HG03460 (cell line): ENCODE measurements around the gene TBC1D10B.
"Not testable (repeated sequence)": the region's sequence is repeated elsewhere in the genome, so short reads cannot be mapped to it uniquely, and the experiment has no call there.

Experiments
- ATAC-seq: cut with Tn5 transposase; IDR thresholded peaks from one replicate; pipeline ENCODE4 v1.9.1; 2021; ENCODE audit not compliant: unreplicated experiment

TBC1D10B gene

GRCh38 chr16:30337964-30338357 is 32.3 kb downstream of the TBC1D10B start:
- ATAC-seq: not testable (repeated sequence)

GRCh38 chr16:30335598-30336474 is 34.5 kb downstream of the TBC1D10B start:
- peak; percentile 21 for ATAC-seq

- peak; percentile 57 for ATAC-seq
Observed at GRCh38 chr16:30335028-30335597, 35.2 kb downstream of the TBC1D10B start.

GRCh38 chr16:30334473-30334989 is 35.8 kb downstream of the TBC1D10B start:
- peak; percentile 78 for ATAC-seq

GRCh38 chr16:30324220-30324619 is 46.1 kb downstream of the TBC1D10B start:
- not testable (repeated sequence) for ATAC-seq

- not testable (repeated sequence) for ATAC-seq
Observed at GRCh38 chr16:30318647-30319046, 51.6 kb downstream of the TBC1D10B start.

- not testable (repeated sequence) for ATAC-seq
Observed at GRCh38 chr16:30310937-30311336, 59.4 kb downstream of the TBC1D10B start.

- not testable (repeated sequence) for ATAC-seq
Observed at GRCh38 chr16:30309255-30309654, 61.0 kb downstream of the TBC1D10B start.
